Ectodermal cell (in vitro differentiated cells): ENCODE data around the gene LRFN2.

Experiments used
- H3K27ac ChIP-seq: 2 replicates; pipeline ENCODE4 v1.7.0; 2013; ENCODE audit warnings: mild to moderate bottlenecking, low read depth, low read length; ENCODE audit not compliant: insufficient read depth, poor library complexity, severe bottlenecking
- H3K27me3 ChIP-seq: 2 replicates; pipeline ENCODE4 v1.7.0; 2013; ENCODE audit warnings: mild to moderate bottlenecking, low read length; ENCODE audit not compliant: insufficient read depth, control insufficient read depth, poor library complexity, severe bottlenecking
- H3K36me3 ChIP-seq: one replicate; pipeline ENCODE4 v1.7.0; 2013; ENCODE audit warnings: low read length; ENCODE audit not compliant: control insufficient read depth, insufficient read depth
- H3K4me1 ChIP-seq: one replicate; pipeline ENCODE4 v1.7.0; 2013; ENCODE audit warnings: low read length; ENCODE audit not compliant: control insufficient read depth, insufficient read depth
- H3K4me3 ChIP-seq: 2 replicates; pipeline ENCODE4 v1.7.0; 2013; ENCODE audit warnings: low read depth, low read length, control low read depth; ENCODE audit not compliant: insufficient read depth
- H3K9me3 ChIP-seq: 2 replicates; pipeline ENCODE4 v1.7.0; 2013; ENCODE audit warnings: mild to moderate bottlenecking, low read length, moderate library complexity; ENCODE audit not compliant: control insufficient read depth
- WGBS, 2 experiments: methylation state at CpG; one replicate each; pipeline ENCODE4 v1.1.7; 2013; ENCODE audit warnings: missing lambda C conversion rate in 2 of 2; 5-methylcytosine and 5-hydroxymethylcytosine counted together

LRFN2 gene

GRCh38 chr6:40485795-40486194 is 101.4 kb downstream of the LRFN2 start:
- H3K27me3 ChIP-seq: no peaks in the 10 kb centered on the region
- H3K27ac ChIP-seq: no peak overlapping the region
- no peak overlapping the region for H3K4me3 ChIP-seq
- peaks cover 5% of the 10 kb centered on the region for H3K4me1 ChIP-seq
- WGBS, 2 experiments: 93 to 94% methylated on average over 2 of the region's 2 CpGs
- no peaks in the 10 kb centered on the region for H3K36me3 ChIP-seq
- no peaks in the 10 kb centered on the region for H3K9me3 ChIP-seq

- H3K36me3 ChIP-seq: no peaks in the 10 kb centered on the region
- H3K27me3 ChIP-seq: no peaks in the 10 kb centered on the region
- peaks cover 5% of the 10 kb centered on the region for H3K4me1 ChIP-seq
- no peaks in the 10 kb centered on the region for H3K9me3 ChIP-seq
- H3K4me3 ChIP-seq: no peak overlapping the region
- 69 to 80% methylated on average over 2 of the region's 2 CpGs for WGBS, 2 experiments
- no peak overlapping the region for H3K27ac ChIP-seq
Observed at GRCh38 chr6:40485300-40485699, 101.9 kb downstream of the LRFN2 start.

- Histone ChIP-seq H3K27ac (no peak overlapping the region), H3K36me3 (no peaks in the 10 kb centered on the region), H3K4me1 (peaks cover 5% of the 10 kb centered on the region), H3K27me3 (no peaks in the 10 kb centered on the region), H3K9me3 (no peaks in the 10 kb centered on the region), H3K4me3 (no peak overlapping the region)
- 94 to 96% methylated on average over 7 of the region's 7 CpGs for WGBS, 2 experiments
Observed at GRCh38 chr6:40484066-40484465, 103.1 kb downstream of the LRFN2 start.

DNA sequence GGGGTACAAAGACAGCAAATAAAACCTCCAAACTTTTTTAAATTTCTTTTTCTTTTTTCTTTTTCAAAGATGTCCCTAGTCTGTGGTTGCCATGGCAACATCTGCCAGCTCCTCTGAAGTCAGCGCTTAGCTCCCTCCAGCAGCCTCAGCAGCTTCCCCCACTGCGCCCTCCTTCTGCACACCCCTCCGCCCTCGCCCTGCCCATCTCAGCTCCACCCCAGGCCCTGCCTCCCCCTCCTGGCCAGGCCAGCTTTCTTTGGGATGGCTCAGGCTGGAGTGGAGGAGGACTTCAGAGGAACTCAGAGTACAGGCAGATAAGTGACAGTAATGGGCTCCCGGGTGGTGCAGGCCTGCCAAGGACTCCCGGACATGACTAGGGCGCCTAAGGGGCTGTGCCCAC is 104.6 kb downstream of the LRFN2 start:
- peaks cover 8% of the 10 kb centered on the region for H3K4me1 ChIP-seq
- 78 to 84% methylated on average over 5 to 7 of the region's 7 CpGs for WGBS, 2 experiments

GRCh38 chr6:40480678-40481077 is 106.5 kb downstream of the LRFN2 start:
- no peaks in the 10 kb centered on the region for H3K27me3 ChIP-seq
- no peak overlapping the region for H3K27ac ChIP-seq
- 89 to 100% methylated on average over 2 of the region's 2 CpGs for WGBS, 2 experiments
- H3K4me1 ChIP-seq: peaks cover 11% of the 10 kb centered on the region
- no peak overlapping the region for H3K4me3 ChIP-seq
- no peaks in the 10 kb centered on the region for H3K36me3 ChIP-seq
- H3K9me3 ChIP-seq: no peaks in the 10 kb centered on the region

More for the DNA sequence above, 104.6 kb downstream of the LRFN2 start:
- no peak overlapping the region for H3K4me3 ChIP-seq
- H3K36me3 ChIP-seq: no peaks in the 10 kb centered on the region
- H3K9me3 ChIP-seq: no peaks in the 10 kb centered on the region
- no peaks in the 10 kb centered on the region for H3K27me3 ChIP-seq
- H3K27ac ChIP-seq: no peak overlapping the region

- Histone ChIP-seq H3K4me3 (no peak overlapping the region), H3K36me3 (no peaks in the 10 kb centered on the region), H3K4me1 (peaks cover 11% of the 10 kb centered on the region), H3K27me3 (no peaks in the 10 kb centered on the region), H3K27ac (no peak overlapping the region), H3K9me3 (no peaks in the 10 kb centered on the region)
- 93% methylated on average over 7 of the region's 7 CpGs for WGBS, 2 experiments
Observed at GRCh38 chr6:40479706-40480105, 107.5 kb downstream of the LRFN2 start.

- 41 to 46% methylated on average over 19 of the region's 19 CpGs for WGBS, 2 experiments
- no peak overlapping the region for H3K27ac ChIP-seq
Observed at GRCh38 chr6:40477246-40478126, 109.7 kb downstream of the LRFN2 start.

GRCh38 chr6:40476673-40477072 is 110.5 kb downstream of the LRFN2 start:
- Histone ChIP-seq H3K27me3 (no peaks in the 10 kb centered on the region), H3K27ac (no peak overlapping the region), H3K36me3 (no peaks in the 10 kb centered on the region), H3K9me3 (no peaks in the 10 kb centered on the region), H3K4me3 (no peak overlapping the region), H3K4me1 (peaks cover 6% of the 10 kb centered on the region)
- 90 to 95% methylated on average over 6 of the region's 6 CpGs for WGBS, 2 experiments

More at GRCh38 chr6:40477246-40478126, 109.7 kb downstream of the LRFN2 start:
- Histone ChIP-seq H3K4me1 (peaks cover 7% of the 10 kb centered on the region), H3K4me3 (no peak overlapping the region), H3K9me3 (no peaks in the 10 kb centered on the region), H3K27me3 (no peaks in the 10 kb centered on the region), H3K36me3 (no peaks in the 10 kb centered on the region)

DNA sequence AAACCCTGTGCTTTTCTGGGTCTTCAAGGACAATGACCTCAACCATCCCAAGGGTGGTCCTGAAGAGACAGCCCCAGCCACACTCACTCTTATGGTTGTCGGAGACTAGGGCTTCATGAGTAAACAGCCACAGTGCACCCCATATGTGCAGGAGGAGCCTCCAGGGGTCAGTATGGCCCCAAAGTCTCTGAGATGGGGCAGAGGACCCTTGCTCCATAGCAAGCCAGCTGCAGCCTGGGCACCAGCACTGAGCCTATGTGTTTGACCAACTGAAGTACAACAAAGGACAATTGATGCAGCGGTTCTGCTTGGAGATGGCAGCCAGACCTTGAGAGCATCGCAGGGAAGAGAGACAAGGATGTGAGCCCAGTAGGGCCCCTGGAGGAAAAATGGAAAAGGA is 112.2 kb downstream of the LRFN2 start:
- no peak overlapping the region for H3K27ac ChIP-seq
- peaks cover 6% of the 10 kb centered on the region for H3K4me1 ChIP-seq
- H3K36me3 ChIP-seq: no peaks in the 10 kb centered on the region
- H3K27me3 ChIP-seq: no peaks in the 10 kb centered on the region
- no peak overlapping the region for H3K4me3 ChIP-seq
- H3K9me3 ChIP-seq: no peaks in the 10 kb centered on the region
- WGBS, 2 experiments: 92 to 94% methylated on average over 3 of the region's 3 CpGs

DNA sequence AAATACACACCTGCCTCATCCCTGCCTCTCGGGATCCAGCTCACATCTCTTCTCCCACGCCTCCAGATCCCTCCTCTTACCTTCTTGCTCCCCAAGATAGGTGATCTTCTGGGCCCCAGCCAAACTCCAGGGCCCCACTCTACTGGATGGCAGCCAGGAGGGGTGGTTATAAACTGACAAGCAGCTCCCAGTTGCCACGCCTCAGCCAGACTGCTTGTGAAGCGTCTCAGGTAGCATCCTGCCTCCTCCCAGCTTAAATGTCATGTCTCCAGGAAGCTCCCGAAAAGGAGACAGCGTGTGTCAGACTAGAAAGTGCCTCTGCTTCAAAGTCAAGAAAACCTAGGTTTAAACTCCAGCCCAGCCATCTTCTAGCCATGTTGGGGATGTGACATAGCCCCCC is 114.1 kb downstream of the LRFN2 start:
- H3K36me3 ChIP-seq: no peaks in the 10 kb centered on the region
- H3K27me3 ChIP-seq: no peaks in the 10 kb centered on the region
- WGBS, 2 experiments: 83 to 88% methylated on average over 6 of the region's 6 CpGs
- H3K4me1 ChIP-seq: peaks cover 6% of the 10 kb centered on the region
- no peaks in the 10 kb centered on the region for H3K9me3 ChIP-seq
- H3K4me3 ChIP-seq: no peak overlapping the region
- H3K27ac ChIP-seq: no peak overlapping the region
